AG10803 (cell line): ENCODE results near the gene WNT8B.

ENCODE experiments used
- DNase-seq: peaks from one replicate; pipeline ENCODE4 v3.0.0; 2010; ENCODE audit warnings: low read depth
- H3K4me3 ChIP-seq: 2 replicates; pipeline ENCODE4 v1.5.1; 2011; ENCODE audit warnings: mild to moderate bottlenecking, low read length, control low read depth
- TF ChIP-seq, protein P1 (sequence below): conservative IDR thresholded peaks from 2 replicates; pipeline ENCODE4 v1.5.1; 2011; ENCODE audit warnings: mild to moderate bottlenecking, low read length, control low read depth, inconsistent platforms

The WNT8B gene

DNA sequence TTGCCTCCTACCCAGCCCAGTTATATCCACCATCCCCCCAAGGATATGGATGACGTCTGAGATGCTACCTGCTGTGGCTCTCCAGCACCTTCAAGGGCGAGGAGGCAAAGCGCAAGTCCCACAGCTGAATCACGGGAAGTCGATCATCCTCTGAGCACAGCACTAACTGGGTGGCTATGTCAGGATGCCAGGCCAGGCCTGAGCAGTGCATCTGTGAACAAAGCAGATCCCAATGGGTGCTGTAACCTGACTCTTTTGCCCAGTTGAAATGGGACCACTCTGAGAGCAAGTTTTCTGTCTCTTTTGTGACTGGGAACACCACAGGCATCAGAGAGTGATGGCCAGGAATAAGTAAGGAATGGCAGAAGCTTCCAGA lies 44.5 kb downstream of the WNT8B start:
- DNase-seq: no peak
- TF ChIP-seq, protein P1, sequence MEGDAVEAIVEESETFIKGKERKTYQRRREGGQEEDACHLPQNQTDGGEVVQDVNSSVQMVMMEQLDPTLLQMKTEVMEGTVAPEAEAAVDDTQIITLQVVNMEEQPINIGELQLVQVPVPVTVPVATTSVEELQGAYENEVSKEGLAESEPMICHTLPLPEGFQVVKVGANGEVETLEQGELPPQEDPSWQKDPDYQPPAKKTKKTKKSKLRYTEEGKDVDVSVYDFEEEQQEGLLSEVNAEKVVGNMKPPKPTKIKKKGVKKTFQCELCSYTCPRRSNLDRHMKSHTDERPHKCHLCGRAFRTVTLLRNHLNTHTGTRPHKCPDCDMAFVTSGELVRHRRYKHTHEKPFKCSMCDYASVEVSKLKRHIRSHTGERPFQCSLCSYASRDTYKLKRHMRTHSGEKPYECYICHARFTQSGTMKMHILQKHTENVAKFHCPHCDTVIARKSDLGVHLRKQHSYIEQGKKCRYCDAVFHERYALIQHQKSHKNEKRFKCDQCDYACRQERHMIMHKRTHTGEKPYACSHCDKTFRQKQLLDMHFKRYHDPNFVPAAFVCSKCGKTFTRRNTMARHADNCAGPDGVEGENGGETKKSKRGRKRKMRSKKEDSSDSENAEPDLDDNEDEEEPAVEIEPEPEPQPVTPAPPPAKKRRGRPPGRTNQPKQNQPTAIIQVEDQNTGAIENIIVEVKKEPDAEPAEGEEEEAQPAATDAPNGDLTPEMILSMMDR: no peak
- H3K4me3 ChIP-seq: no peak overlapping the region

DNA sequence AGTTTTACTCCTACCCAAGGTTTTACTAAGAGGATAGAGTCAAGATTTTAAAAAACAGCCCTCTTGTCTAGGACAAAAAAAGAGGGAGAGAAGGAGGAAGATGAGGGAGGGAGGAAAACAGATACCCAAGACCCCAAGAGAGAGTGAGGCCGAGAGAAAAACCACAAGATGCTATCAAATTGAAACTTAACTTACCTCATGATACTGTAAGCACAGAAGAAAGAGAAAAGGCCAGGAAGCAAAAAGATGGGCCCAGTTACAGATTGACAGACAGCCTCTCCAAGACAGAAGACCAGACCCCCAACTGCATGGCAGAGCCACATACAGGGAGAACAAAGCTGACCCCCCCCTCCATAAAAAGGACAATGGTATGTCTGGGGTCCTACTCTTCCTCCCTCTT lies 45.5 kb downstream of the WNT8B start:
- no peak overlapping the region for H3K4me3 ChIP-seq
- TF ChIP-seq, protein P1: no peak
- no peak for DNase-seq

DNA sequence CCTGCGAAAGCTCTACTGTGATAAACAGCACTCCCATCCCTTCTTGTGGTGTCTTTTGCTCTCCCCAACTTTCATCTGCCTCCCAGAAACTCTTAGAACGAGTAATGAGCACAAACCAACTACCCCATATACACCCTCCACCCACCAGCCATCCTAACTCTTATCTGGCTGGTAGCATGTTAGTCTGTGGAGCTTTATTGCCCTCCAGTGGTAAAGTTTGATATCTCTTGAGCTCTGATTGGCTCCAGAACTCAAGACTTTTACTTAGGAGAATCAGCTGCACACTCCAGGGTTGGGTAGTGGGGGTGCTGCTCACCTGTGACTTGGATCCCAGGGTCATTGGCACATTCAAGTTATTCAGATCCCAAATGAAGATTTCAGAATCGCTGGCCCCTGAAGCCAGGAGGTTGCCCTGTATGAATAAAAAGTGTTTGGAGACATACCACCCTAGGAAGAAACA lies 45.9 kb downstream of the WNT8B start:
- no peak overlapping the region for H3K4me3 ChIP-seq
- peak; percentile 50 for DNase-seq
- TF ChIP-seq, protein P1: peak; percentile 73

DNA sequence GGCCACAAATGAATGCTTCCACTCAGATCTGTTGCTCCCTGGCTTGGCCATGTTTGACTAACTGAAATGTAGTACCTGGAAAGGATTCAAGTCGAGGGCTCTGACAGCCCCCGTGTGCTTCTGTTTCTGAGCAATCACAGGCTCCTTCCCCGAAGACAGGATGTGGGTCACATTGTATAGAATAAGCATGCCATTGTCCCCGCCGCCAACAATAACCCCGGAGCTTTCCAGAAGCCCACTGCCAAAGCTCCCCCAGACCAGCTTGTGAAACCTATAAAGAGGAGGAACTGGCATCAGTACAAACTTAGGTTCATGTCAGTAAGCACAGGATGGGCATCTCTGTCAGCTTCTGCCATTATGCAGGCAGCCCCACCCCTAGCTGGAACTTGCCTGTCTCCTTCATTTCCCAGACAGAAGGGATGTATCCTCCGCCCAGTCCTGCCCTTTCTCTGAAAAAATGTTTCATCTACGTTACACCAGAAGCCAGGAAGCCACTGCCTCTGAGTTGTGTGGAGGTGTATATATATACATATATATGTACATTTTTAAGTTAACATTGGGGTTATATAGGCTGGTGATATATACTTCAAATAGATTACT lies 46.5 kb downstream of the WNT8B start:
- no peak overlapping the region for H3K4me3 ChIP-seq
- TF ChIP-seq, protein P1: no peak

DNA sequence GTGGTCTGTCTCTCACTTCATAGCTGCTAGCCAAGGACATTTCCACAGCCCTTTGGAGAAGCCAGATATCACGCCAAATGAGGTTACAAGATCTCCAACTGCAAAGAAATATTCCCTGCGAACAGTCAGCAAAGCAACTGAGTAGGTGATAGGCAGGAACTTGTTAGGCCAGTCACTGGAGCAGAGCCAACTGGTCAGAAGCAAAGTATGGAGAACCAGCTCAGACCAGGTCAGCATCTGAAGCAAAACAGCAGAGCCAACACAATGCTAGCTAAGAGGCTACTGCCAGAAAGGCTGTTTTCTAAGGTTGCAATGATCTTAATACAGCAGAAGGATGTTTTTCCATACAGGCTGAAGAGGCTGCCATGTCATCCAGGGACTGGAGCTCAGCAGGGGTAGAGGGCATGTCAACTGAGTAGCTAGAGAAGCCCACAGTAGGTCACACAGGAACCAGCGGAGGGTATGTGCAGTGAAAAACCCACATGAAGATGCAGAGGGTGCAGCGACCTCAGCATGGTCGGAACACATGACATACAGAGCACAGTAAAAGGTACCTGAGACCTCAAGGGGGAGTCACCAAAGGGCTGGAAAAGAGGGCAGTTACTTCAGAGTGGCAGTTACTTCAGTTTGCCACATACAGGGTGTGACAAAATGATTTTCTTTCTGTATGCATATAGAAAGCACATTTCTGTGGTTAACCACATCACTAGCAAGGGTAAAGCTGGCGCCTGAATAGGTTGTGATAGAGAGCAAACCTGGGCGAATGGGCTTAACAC lies 47.9 kb downstream of the WNT8B start:
- no peak for DNase-seq

More for the DNA sequence above, 46.5 kb downstream of the WNT8B start:
- DNase-seq: no peak

DNA sequence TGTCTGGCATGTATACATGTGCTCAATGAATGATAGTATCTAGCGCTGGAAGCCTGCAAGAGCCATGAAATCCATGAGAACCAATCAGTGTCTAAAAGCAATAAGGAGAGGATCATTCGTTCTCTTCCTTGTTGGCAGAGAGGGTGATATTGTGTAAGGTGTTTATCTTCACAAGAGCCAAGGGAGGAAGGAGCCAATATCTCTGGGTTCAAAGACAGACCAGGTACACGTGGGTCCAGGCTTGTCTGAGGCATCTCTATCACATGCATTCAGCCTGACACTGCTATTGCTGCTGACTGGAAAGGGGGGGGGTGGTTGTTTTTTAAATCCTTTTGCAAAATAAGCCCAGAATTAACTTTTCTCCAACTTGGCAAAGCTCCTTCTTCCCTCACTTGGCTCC lies 52.8 kb downstream of the WNT8B start:
- no peak for DNase-seq
- H3K4me3 ChIP-seq: no peak overlapping the region
- TF ChIP-seq, protein P1: no peak

More for the DNA sequence above, 47.9 kb downstream of the WNT8B start:
- TF ChIP-seq, protein P1: no peak
- H3K4me3 ChIP-seq: no peak overlapping the region

DNA sequence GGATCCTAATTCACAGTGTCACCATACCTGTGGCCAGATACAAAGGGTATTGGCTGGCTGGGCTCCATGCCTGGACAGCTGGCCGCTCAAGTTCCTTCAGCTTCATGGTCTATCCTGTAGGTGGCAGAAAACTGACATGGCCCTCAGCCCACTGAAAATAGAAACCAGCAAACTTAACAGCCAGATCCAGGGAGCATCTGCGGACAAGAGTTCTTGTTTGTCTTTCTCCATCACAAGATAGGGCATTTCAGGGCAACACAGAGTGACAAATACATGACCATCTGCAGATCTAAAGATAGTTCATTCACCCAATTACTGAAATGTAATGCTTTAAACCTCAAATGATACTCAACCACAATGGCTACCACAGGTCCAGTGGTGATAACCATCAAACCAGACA lies 54.0 kb downstream of the WNT8B start:
- no peak overlapping the region for H3K4me3 ChIP-seq
- TF ChIP-seq, protein P1: peak; percentile 22
- DNase-seq: no peak
